Measurements from ENCODE around the gene CX3CR1. TPM values are rescaled to one million over a fixed set of nuclear protein-coding genes. Genes with fewer than 3 reads are reported as not detected.

CX3CR1 gene
- total and polyA plus RNA-seq, 9 of the 15 experiments (the other 6 are each of a cell fraction or from before 2014, with no cell fraction given), result 0.03 to 0.21 TPM; not detected in 7

GRCh38 chr3:39288300-39288808, 8.5 kb upstream of the CX3CR1 start (continued):
- TF ChIP-seq ZNF507 (tag; conservative IDR thresholded peaks at IDR 0.05), result no peak
- 0 out of 2 replicates have a peak, but pooled peaks have one; percentile 45 for TF ChIP-seq DPF2 (IDR thresholded peaks at IDR 0.05)
- no peak for TF ChIP-seq PHB2 (IDR thresholded peaks at IDR 0.05; ENCODE audit: low read depth)
- no peak for TF ChIP-seq ZNF282 (CRISPR knock-in tag; IDR thresholded peaks at IDR 0.05)
- TF ChIP-seq XRCC4 (IDR thresholded peaks at IDR 0.05; ENCODE audit: extremely low read depth, insufficient read depth, insufficient read length), result no peak
- no peak for TF ChIP-seq DACH1 (IDR thresholded peaks at IDR 0.05; ENCODE audit: partially characterized antibody)
- 0 out of 2 replicates have a peak, but pooled peaks have one; percentile 13 for TF ChIP-seq ETV5 (CRISPR knock-in tag; IDR thresholded peaks at IDR 0.05; ENCODE audit: low read depth)
- no peak for TF ChIP-seq NR2C2 (CRISPR knock-in tag; IDR thresholded peaks at IDR 0.05)
- 0 out of 2 replicates have a peak, but pooled peaks have one; percentile 21 for TF ChIP-seq NR2C2 (tag; IDR thresholded peaks at IDR 0.05)
- TF ChIP-seq MIER1 (IDR thresholded peaks at IDR 0.05; ENCODE audit: low read depth), result no peak
- no peak for TF ChIP-seq STAT5A (IDR thresholded peaks at IDR 0.05; ENCODE audit: borderline replicate concordance, low read length)
- TF ChIP-seq SMAD4 (CRISPR knock-in tag; conservative IDR thresholded peaks at IDR 0.05), result 0 out of 2 replicates have a peak, but pooled peaks have one; percentile 3
- no peak for TF ChIP-seq ARID3A (IDR thresholded peaks at IDR 0.05; ENCODE audit: borderline replicate concordance, low read depth, low read length)
- peak in 1 of 2 experiments; percentile 59; a peak in 2 of 4 replicates for TF ChIP-seq TBL1XR1 (IDR thresholded peaks at IDR 0.05; ENCODE audit: low read length in 2 of 2)
- no peak for TF ChIP-seq ETV6 (IDR thresholded peaks at IDR 0.05; ENCODE audit: borderline replicate concordance in 1 of 2, low read depth in 2 of 2, low read length in 1 of 2)
- no peak for TF ChIP-seq ETV6 (CRISPR knock-in tag; IDR thresholded peaks at IDR 0.05; ENCODE audit: borderline replicate concordance)
- TF ChIP-seq PKNOX1 (IDR thresholded peaks at IDR 0.05), result peak; percentile 95
- TF ChIP-seq CBX3 (IDR thresholded peaks at IDR 0.05; ENCODE audit: borderline replicate concordance in 1 of 2, low read length in 2 of 2), result 0 out of 3 replicates have a peak, but pooled peaks of 1 of the 2 experiments have one; percentile 33
- no peak; the same call in 1 of the 2 replicates for TF ChIP-seq GABPB2 (CRISPR knock-in tag; conservative IDR thresholded peaks at IDR 0.05)
- no peak for TF ChIP-seq ZSCAN32 (CRISPR knock-in tag; IDR thresholded peaks at IDR 0.05)
- TF ChIP-seq ESRRB (CRISPR knock-in tag; IDR thresholded peaks at IDR 0.05; ENCODE audit: borderline replicate concordance), result no peak
- TF ChIP-seq ELF1 (tag; IDR thresholded peaks at IDR 0.05), result no peak
- no peak for TF ChIP-seq CBFA2T3 (IDR thresholded peaks at IDR 0.05)
- no peak for TF ChIP-seq FIP1L1 (IDR thresholded peaks at IDR 0.05; ENCODE audit: low read depth, low read length, poor library complexity, severe bottlenecking)
- TF ChIP-seq PRMT5 (CRISPR knock-in tag; IDR thresholded peaks at IDR 0.05), result no peak
- TF ChIP-seq JUN (IDR thresholded peaks at IDR 0.05; ENCODE audit: borderline replicate concordance, low read depth, low read length), result peak; percentile 75; the same call in 1 of the 2 replicates
- no peak for TF ChIP-seq JUN (CRISPR knock-in tag; IDR thresholded peaks at IDR 0.05; ENCODE audit: borderline replicate concordance)
- peak; percentile 72; the same call in 1 of the 2 replicates for TF ChIP-seq RB1 (IDR thresholded peaks at IDR 0.05; ENCODE audit: low read depth)
